HG03060 (cell line): ENCODE measurements around the gene ABLIM2.

Experiments
- ATAC-seq: cut with Tn5 transposase; IDR thresholded peaks from one replicate; pipeline ENCODE4 v1.9.1; 2021; ENCODE audit warnings: low read depth, moderate number of reproducible peaks; ENCODE audit not compliant: unreplicated experiment

Gene ABLIM2

DNA sequence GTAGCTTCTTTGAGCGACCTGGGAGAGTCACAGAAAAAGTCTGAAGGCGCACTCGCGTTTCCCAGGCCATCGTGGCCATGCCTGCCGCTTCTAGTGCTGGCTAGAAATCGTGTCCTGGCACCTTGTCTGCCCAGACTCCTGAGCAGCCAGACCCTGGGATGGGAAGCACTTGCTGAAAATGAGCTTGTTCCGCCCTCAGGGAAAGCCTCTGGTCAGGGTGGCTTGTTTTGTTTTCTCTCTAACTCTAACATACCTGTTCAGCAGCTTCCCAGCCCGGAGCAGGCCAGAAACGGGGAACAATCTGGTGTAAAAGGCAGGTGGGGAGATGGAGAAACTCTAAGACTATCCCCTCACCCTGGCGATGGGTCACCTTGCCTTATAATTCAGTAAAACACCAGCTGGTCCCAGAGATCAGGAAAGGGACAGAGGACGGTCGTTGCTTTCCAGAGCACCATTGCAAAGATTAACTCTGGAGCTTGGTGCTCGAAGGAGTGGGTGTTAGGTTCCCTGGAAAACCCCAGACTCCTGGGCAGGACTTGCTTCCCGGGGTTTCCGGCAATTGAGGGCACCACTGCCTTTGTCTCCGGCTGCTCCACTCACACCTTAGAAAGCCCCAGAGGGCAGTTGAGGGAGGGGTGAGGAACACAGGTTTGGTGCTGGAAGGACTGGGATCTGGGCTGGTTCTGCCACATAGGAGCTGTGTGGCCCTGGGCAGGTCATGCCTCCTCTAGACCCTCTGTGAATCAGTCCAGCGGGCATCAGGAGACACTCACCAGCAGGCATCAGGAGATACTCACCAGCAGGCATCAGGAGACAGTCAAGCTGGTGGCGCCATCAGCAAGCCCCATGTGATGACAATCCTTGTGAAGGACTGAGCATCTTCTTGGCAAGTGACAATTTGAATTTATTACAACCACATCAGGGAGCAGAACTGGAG is 36.0 kb upstream of the ABLIM2 start:
- no peak for ATAC-seq

DNA sequence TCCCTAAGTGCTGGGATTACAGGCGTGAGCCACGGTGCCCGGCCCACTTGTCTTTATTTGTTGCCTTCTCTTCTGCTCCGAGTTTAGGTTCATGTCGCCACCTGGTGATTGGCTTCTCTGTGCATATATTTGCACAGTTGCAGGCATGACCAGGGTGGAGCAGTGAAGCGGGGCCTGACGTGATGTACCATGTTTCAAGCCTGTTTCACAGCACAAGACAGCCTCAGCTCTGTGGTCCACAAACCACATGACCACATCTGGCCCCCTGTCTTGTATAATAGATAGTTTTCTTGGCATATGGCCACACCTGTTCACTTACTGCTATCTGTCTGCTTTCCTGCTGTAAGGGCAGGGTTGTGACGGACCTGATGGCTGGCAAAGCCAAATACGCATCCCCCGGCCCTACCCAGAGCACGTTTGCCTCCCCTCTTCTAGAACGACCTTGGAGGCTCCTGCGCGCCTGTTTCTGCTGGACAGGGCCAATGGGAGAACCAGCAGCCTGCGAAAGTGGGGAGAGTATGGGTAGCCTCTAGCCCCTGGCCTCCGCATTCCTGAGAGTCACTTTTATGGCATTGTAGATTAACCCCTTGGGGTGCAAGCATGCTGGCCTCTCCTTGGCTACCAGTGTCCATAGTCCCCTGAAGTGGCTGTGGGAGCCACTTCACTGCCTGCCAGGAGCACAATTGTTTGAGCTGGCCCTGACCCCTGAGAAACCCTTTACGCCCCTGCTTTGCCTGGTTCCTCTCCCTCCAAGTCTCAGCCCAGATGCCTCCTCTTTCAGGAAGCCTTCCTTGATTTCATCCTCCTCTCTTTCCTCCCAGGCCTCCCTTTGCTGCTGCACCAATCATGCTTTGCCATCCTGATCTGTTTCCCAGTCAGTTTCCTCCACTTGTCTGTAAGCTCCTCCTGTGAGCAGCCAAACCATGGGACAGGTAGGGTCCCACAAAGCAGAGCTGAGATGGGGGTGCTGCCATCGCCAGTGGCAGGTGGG is 34.4 kb upstream of the ABLIM2 start:
- peak; percentile 93 for ATAC-seq

DNA sequence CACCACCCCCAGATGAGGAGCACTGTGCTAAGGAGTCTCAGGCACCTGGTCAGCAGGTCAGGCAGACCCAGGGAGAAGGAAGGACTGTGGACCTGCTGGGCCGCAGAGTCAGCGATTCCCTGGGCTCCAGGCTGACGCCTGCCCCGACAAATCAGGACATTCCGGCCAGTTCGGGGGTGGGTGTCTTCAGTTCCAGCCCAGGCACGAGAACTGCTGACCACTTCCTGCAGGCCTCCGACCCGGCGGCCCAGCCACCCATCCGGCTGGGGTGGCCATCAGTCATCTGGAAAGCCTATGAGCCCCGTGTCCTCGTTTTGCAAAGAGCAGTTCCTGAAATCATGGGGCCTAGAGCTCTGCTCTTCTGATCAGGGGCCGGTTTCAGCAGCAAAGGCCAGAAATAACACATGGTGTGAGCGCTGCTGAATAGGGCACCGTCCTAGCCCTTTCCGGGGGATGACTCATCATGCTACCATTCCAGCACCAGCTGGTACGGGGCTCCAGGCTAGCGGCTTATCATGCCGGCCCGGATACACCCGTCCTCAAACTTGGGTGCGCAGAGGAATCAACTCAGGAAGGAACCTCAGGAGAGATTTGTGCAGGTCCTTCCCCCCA is 32.6 kb upstream of the ABLIM2 start:
- ATAC-seq, result peak; percentile 35

DNA sequence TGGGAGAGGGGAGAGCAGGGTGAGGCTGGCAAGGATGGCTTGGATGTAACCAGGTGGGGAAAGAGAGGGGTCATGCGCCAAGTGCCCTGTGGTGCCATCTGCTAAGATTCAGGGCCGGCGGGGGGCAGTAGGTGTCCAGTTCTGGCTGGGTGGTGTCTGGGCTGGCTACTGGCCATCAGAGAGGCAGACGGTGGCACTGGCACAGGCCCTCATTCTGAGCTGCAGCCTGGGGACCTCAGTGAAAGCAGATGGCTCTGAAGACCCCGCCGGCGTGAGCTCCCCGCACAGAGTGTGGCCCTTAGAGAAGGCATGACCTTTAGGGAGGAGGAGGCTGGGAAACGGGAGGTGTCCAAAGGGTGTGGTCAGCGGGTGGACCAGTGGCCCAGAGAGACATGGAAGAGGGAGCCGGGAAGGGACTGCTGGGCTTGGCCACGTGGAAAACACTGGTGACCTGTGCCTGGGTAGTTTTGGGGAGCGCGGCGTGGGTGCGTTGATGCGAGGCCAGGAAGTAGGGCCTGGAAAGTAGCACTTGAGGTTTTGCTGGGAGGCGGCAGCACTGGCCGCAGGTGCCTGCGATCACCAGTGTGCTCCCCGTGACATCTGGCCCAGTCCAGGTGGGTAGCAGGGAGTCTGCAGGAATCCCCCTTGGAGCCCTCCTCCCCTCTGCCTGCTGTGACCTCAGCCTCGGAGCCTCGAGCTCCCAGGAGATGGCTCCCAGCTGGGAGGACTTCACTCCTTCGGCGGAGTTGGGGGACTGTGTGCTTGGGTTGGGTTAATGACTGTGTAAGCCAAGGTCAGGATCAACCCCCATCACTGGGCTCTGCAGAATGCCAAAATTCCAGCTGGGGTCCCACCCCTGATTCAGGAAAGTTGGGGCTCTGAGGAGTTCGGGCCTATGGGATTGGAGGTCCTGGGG is 31.2 kb upstream of the ABLIM2 start:
- ATAC-seq, result no peak

DNA sequence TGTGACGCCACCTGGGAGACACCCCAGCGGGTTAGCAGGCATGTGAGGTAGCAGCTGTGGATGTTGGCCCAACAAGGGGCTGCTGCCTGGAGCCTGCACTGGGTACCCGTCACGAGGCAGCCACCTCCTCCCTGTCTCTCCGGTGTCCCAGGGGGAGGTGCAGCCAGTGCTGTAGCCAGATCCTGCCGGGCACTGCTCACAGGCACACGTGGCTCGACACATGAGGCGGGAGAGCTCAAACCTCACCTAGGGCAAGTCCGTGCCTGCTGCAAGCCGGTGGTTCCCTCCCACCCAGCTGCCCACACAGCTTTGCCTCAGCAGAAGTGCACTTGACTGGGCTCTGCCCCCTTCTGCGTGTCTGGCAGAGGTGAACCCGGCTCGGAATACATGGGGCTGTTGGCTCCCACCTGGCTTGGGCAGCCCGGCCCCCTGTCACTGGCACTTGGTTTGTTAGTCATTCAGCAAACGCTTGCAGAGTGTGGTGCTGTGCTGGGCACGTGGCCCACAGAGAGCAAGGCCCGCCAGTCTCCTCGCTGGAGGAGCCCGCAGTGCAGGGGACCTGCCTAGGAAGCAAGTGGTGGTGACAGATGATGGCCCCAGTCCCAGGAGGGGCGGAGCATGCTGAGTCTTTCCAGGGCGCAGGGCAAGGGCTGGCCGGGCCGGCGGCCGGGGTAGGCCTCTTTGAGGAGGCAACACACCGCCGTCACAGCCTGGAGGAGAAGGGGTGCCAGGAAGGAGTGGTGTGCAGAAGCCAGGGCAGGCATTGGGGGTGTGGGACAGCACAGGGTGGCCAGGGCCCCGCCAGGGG is 30.3 kb upstream of the ABLIM2 start:
- ATAC-seq, result no peak

DNA sequence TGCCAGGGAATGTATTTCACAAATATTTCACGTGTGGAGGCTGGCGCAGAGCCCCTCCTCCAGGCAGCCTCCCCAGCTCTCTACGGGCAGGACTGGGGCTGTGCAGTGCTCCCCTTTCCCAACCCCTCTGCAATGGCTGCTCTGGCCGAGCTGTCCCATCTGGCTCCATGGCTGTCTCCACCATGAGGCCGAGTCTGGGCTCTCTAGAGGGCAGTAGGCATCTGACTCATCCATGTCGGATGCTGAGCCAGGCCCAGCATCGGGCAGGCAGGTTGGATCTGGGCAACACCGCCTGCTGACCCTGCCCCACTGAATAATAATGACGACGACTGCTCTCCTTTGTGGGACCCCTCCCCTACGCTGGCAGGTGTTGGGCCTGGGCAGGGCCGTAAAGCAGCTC is 29.5 kb upstream of the ABLIM2 start:
- no peak for ATAC-seq

DNA sequence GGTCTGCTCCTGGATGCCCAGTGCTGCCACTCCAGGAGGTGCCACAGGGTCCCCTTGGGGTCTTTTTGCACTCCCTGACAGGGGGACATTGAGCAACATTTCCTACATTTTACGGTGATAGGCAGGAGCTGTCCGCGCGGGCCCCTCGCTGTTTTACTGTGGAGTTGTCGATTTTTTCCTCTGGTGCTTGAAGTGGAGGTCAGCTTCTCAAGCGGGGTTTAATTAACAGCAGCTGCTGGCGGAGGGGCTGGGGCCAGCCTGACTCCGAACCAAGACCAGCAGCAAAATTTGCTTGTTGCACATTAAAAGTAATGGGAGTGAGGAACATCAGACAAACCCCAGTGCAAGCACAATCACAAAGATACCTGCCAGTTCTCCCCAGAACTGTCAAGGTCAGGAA is 27.3 kb upstream of the ABLIM2 start:
- no peak for ATAC-seq

DNA sequence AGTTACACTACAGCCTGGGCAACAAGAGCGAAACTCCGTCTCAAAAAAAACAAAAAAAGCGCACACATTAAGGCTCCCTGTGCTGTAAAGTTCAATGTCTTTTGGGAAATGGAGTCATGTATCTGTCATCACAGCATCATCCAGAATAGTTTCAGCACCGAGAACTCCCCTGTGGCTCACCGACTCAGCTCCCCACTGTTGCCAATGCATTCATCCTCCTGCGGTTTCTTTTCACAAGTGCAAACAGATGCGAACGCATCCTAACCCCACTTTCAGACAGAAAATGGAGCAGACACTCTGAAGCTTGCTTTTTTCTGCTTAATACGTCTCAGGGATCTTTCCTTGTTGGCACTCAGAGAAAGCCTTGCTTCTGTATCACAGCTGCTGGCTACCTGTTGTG is 26.7 kb upstream of the ABLIM2 start:
- no peak for ATAC-seq

DNA sequence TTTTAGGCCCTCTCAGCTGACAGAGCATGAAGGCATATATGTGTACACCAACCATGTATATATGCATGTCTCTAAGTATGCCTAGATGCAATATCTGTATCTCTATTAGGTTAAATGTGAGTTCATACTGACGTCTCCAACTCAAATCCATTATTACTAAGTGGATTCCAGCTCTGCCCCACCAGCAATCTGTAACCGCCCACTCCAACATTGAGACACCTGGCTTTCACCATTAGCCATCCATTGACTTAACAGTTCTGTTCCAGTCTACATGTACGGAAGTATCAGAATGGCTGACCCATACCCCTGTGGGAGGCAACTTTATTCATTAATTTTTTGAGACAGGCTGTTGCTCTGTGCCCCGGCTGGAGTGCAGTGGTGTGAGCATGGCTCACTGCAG is 25.4 kb upstream of the ABLIM2 start:
- ATAC-seq, result no peak

DNA sequence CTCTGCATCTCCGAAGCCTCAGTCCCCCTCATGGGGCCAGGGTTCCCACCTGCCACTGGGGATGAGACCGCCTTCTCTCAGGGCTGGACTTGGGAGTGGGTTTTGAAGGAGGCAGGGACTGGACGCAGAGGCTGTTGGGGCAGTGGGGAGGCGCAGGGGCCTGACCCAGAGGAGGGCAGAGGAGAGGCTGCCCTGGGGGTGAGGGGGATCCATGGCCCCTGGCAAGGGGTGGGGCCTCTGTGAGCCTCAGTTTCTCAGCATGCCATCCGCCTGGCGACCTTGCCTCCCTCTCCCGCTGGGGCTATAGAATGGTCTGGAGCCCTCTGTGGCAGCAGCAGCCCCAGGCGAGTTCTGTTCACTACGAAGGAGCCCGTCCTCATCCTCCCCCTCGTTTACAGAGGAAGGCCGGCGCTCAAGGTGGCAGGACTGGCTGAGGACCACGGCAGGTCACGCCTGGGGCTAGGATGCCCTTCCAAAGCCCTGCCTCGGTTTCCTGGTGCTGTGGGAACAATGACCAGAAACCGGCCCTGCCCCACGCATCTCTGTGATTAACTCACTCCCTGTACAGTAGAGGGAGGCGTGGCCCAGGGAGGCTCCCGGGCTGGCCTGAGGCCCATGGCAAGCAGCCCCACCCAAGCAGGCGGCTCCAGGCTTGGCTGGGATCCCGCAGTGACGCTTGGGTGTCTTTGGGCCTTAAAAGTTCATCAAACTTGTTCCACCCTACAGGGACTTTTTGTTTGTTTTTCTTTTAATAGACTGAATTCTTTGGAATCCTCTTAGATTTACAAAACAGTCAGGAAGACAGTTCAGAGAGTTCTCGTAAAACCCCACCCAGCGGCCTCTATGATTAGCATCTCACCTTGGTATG is 24.5 kb upstream of the ABLIM2 start:
- ATAC-seq, result no peak

DNA sequence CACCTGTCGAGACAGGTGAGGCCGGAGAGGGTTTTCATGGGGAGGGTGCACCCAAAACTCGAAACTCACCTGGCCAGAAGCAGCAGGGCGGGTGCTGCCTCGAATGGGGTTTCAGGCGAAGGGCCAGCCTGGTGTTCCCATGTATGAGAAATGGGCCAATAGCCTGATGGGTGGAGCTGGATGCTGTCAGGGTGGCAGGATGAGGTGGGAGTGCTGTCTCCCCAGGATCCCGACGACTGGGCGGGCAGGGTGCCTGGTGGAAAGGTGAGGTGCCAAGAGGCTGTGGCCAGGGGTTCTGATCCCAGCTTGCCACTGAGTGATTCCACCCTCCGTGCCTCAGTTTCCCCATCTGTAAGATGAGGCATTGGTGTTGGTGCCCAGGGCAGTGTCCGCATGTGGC is 23.7 kb upstream of the ABLIM2 start:
- no peak for ATAC-seq

DNA sequence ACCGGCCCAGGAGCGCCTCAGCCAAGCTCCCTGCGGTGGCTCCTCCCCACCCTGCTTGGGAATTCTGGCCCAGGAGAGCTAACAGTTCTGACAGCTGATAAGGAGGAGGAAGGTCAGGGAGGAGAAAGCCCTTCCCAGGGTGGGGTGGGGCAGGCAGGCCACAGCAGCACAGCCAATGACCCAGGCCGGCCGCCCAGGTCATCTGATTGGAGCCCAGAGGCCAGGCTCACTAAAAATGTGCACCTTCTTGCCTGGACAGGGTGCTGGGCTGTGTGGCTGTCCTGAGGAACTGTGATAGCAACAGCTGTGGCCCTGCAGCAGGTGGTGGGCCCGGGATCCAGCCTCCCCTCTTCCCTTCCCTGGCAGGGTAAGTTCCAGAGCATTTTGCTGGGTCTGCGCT is 23.2 kb upstream of the ABLIM2 start:
- no peak for ATAC-seq

DNA sequence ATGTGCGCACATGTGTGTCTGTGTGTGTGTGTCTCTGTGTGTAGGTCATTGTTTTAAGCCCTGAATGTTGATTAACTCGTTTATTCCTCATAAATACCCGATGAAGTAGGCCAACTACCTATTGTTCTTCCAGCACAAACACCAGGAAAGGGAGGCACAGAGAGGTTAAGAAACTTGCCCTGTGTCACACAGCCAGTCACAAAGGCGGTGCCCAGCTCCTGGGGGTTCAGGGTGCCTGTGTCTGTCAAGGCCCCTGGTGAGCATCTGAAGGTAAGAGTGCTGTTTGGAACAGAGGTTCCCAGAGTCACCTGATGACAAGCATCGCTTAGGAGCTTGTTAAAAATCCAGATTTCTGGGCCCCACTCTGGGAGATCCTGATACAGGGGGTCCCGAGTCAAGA is 22.5 kb upstream of the ABLIM2 start:
- ATAC-seq, result no peak

DNA sequence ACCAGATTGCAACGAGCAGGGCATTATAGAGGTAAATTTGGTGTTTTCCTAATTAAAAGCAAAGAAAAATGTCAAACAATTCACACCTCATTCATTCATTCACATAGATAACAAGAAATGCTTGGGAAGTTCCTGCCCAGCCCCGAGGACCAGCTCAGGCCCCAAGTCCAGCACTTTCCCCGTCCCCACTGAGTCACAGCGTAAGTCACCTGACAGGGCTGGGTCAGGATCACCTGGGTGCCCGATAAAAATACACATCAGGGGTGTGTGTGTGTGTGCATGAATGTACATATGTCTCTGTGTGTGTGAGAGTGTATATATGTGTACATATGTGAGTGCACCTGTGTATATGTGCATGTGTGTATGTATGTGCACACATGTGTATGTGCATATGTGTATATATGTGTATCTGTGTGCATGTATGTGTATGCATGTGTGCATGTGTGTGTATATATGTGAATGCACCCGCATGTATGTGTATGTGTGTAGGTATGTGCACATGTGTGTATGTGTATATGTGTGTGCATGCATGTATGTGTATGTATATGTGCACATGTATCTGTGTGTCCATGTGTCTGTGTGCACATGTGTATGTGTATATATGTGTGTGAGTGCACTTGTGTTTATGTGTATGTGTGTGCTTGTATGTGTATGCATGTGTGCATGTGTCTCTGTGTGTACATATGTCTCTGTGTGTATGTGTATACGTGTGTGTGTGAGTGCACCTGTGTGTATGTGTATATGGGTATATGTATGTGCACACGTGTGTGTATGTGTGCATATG is 21.9 kb upstream of the ABLIM2 start:
- ATAC-seq, result no peak

DNA sequence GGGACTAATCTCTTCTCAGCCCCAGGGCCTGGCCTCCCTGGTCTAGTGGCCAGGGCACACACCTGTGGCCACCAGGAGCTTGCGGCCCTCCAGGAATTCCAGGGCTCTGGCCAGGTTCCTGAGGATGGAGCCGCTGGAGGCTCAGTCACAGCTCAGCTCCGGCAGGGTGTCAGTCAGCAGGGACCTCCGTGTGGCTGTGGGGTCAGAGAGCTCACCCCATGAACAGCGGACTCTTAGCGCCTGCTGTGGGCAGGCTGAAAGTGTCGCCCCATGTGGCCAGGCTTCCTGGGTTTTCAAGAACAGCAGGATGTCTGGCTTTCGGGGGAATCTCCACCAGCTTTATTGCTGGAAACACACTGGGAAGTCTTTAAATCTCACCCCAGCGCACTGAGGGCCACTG is 21.2 kb upstream of the ABLIM2 start:
- ATAC-seq, result no peak

DNA sequence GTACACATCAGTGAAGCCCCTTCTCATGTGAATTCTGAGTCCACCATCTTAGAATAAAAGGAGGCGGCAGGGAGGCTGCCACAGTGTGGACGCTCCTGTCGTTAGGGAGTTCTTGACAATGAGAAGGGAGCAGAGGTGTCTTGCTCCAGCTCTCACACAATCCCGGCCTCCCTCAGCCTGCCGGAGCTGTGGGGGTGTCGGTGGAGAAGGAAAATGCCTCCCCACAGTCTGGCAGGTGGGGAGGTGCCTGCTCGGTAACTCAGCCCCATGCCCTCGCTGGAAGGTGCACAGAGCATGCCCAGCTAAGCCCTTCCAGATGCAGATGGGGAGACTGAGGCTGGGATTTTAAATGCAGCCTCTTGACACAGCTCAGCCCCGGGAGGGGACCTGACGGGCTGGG is 20.5 kb upstream of the ABLIM2 start:
- ATAC-seq, result no peak

DNA sequence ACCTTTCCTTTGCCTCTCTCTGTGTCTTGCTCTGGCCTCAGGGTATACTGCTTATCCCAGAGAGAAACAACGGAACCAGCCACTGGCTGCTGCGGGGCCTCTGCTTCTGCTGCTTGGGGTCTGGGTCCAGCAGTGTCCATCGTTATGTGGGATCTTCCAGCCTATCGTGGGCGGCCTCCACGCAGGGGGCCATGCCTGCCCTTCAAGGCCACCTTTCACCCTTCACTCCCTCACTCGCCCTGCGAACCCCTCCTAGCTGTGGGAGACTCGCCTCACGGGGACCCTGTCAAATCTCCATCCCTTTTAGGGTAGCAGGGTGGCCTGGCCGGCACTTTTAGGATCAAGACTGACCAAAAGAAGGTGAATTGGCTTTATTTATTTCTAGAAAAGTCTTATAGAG is 19.3 kb upstream of the ABLIM2 start:
- ATAC-seq, result no peak
